ENCODE data around the gene IFT27.
A peak's percentile ranks its signal among the peaks of the same experiment; 100 is the strongest.

Gene IFT27

DNA sequence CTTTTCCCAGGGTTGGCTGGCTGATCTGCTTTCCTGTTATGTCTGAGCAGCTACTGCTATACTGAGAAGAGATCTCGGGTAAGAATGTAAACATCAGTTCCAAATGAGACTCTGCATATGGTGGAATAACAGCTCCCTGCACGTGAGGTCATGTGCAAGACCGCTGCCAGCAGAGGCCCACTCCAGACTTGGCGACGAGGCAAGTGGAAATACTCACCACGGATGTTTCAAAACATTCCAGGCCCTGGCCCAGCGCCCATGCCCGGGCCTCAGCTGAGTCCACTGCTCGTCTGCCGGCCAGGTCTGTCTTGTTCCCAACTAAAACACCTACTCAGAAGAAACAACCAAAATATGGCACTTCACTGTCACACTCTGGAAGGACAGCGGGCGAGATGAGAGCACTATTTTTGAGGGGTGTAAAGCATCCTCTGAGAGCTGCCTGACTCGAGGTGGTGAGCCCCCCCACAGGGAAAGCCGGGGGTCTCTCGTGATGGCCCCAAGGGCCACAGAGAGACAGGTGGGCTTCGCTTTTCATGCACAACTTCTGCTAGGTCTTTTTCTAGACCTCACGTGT, 13.1 kb downstream of the IFT27 start:
- TF ChIP-seq, protein P1, sequence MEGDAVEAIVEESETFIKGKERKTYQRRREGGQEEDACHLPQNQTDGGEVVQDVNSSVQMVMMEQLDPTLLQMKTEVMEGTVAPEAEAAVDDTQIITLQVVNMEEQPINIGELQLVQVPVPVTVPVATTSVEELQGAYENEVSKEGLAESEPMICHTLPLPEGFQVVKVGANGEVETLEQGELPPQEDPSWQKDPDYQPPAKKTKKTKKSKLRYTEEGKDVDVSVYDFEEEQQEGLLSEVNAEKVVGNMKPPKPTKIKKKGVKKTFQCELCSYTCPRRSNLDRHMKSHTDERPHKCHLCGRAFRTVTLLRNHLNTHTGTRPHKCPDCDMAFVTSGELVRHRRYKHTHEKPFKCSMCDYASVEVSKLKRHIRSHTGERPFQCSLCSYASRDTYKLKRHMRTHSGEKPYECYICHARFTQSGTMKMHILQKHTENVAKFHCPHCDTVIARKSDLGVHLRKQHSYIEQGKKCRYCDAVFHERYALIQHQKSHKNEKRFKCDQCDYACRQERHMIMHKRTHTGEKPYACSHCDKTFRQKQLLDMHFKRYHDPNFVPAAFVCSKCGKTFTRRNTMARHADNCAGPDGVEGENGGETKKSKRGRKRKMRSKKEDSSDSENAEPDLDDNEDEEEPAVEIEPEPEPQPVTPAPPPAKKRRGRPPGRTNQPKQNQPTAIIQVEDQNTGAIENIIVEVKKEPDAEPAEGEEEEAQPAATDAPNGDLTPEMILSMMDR (IDR thresholded peaks at IDR 0.05; ENCODE audit: control insufficient read depth, insufficient read depth, low read depth, low read length, missing control alignments): no peak
- no peak for DNase-seq (ENCODE audit: low read depth)

DNA sequence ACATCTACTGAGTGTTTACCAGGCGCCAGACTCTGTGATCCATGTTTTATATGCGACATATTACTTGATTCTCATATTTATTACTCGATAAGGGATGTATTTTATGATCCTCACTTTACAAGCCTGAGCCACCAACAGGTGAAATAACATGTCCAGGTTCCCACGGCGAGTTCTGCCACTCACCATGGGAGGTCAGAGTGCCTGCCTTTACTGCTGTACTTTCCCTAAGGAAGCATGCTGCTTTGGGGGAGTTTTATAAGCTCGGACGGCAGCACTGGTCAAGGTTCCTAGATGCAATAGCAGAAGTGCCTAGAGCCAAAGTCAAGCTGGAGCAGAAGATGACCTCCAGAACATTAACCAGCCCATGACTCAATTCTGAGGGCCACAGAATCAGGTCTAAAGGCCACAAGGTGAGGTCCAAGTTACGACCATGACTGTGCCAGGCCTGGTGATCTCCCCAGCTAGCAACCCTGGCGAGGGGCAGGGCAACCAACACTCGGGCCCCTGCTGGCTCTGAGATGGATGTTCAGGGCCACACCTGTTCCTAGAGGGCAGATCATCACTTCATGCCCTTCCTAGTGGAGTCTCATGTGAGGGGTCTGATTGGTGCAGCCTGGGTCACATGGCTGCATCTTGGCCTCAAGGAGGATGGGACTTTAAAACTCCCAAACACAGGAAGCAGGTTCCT, 14.2 kb downstream of the IFT27 start:
- no peak overlapping the region for H3K4me3 ChIP-seq (ENCODE audit: control insufficient read depth, low read depth, low read length)
- TF ChIP-seq, protein P1 (IDR thresholded peaks at IDR 0.05; ENCODE audit: control insufficient read depth, insufficient read depth, low read depth, low read length, missing control alignments): no peak
- DNase-seq (ENCODE audit: low read depth): no peak

More for the DNA sequence above, 13.1 kb downstream of the IFT27 start:
- no peak overlapping the region for H3K4me3 ChIP-seq (ENCODE audit: control insufficient read depth, low read depth, low read length)

GRCh38 chr22:36760786-36761185, 15.1 kb downstream of the IFT27 start:
- TF ChIP-seq, protein P1 (IDR thresholded peaks at IDR 0.05; ENCODE audit: control insufficient read depth, insufficient read depth, low read depth, low read length, missing control alignments): no peak

GRCh38 chr22:36759481-36760159, 16.3 kb downstream of the IFT27 start:
- DNase-seq (ENCODE audit: low read depth): no peak
- TF ChIP-seq, protein P1 (IDR thresholded peaks at IDR 0.05; ENCODE audit: control insufficient read depth, insufficient read depth, low read depth, low read length, missing control alignments): no peak
- no peak overlapping the region for H3K4me3 ChIP-seq (ENCODE audit: control insufficient read depth, low read depth, low read length)

More at GRCh38 chr22:36760786-36761185, 15.1 kb downstream of the IFT27 start:
- H3K4me3 ChIP-seq (ENCODE audit: control insufficient read depth, low read depth, low read length): no peak overlapping the region
- DNase-seq (ENCODE audit: low read depth): no peak

DNA sequence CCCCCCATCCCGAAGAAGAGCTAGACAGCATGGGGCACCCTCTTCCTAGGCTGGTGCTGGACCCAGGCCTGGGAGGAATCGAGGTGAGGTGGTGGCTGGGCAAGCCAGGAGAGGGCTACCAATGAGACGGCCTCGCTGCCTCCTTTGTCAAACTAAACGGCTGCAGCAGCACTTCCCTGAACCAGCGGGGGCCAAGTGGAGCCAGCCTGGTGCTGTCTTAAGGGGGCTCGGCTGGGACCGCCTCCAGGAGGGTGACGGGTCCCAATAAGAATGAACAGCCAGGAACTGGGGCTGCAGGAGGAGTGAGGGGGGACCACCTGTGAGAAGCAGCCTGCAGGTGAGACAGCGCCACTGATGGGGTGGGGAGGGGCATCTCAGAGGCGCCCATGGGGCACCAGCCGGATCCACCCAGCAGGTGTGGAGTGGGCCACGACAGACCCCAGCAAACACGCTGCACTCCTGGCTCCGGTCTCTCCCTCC, 17.1 kb downstream of the IFT27 start:
- H3K4me3 ChIP-seq (ENCODE audit: control insufficient read depth, low read depth, low read length): no peak overlapping the region
- DNase-seq (ENCODE audit: low read depth): no peak
- TF ChIP-seq, protein P1 (IDR thresholded peaks at IDR 0.05; ENCODE audit: control insufficient read depth, insufficient read depth, low read depth, low read length, missing control alignments): no peak

- peak; percentile 32 for DNase-seq (ENCODE audit: low read depth)
Measured at GRCh38 chr22:36757668-36758211, 18.2 kb downstream of the IFT27 start.

More at GRCh38 chr22:36757668-36758211, 18.2 kb downstream of the IFT27 start:
- TF ChIP-seq, protein P1 (IDR thresholded peaks at IDR 0.05; ENCODE audit: control insufficient read depth, insufficient read depth, low read depth, low read length, missing control alignments): peak; percentile 85
- no peak overlapping the region for H3K4me3 ChIP-seq (ENCODE audit: control insufficient read depth, low read depth, low read length)
